NCI-H748 (cell line): ENCODE measurements around the gene NGEF.

Experiments used
- DNase-seq: peaks from one replicate; lab custom pipeline; 2025; ENCODE audit not compliant: unreplicated experiment; lab: John Stamatoyannopoulos, UW

The NGEF gene

DNA sequence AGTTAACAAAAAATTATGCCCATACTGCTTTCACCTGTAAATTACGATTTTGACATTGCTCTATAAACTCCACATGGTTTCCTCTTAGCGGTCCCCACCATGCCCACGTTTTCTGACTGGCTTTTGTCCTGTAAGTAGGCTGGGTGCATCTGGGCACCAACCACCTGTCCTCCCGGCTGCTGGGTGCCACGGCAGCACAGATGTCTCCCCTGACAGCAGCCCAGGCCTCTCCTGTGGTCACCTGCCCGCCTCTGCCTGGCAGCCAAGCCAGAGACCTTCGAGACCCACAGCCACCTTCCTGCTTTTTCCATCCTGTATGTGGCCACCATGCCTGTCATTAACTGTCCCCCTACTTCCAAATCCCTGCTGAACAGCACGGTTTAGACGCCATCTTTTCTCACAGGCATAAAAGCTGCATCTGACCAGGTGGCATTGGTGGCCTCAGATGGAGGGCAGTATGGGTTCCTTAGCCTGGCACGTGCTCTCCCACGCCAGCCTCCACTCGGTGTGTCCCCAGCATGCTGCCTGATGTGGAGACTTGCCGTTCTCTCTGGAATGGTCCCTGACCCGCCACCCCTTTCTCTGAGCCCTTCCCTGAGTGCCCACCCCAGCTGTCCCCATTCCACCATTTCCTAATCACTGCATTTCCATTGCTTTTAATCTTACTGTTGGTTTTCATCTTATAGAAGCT, 124.1 kb downstream of the NGEF start:
- no peak for DNase-seq

DNA sequence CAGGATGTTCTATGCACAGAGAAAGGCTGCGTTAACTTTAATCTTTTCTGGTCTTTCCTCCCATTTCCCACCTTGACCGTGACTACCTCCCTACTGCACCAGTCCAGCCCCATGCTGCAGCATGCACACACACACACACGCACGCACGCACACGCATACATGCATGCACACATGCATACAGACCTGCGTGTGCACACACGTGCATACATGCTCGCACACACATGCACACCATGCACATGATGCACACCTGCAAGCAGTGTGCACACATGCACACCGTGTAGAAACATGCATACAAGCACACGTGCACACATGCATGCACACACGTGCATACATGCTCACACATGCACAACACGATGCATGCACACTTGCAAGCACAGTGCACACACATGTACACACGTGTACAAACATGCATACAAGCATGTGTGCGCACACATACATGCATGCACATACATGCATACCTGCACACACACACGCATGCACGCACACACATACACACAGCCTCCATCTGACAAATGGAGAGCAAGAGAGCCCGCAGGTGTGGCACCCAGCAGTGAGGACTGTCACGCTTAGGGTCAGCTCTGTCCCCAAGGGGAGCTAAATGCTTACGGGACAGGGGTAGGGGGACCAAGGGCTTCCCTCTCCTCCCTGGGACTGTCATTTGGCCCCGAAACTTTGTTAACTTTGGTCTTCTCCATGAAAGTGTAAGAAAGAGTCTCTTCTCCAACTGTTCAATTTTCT, 124.8 kb downstream of the NGEF start:
- no peak for DNase-seq

DNA sequence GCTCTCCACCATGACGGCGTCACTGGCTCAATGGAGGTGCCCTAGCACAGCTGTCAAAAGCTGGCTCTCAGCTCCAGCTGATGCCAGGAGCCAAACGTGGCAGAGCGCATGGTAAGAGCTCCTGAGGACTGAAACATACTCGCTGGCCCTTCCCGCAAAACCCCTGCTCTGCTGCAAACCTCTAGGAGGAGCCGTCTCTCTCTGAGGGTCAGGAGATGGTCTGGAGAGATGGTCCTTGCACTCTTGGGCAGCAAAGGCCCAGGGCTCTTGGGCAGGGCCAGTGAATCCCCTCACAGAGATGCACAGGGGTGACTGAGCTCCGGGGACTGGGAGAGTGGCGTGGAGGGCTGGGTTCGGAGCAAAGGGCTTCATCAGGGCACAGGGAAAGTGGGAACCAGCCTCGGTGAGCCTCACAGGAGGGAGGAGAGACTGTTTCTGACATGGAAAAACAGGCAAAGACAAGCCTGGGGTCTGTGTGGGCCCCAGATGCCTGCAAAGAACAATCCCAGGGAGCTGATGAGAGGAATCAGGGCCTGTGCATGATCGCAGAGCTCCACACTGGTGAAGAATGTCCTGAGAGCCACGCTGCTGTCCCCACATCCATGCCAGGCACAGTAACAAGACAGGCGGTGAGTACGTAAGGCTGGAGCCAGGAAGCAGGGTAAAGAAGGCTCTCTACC, 125.7 kb downstream of the NGEF start:
- DNase-seq: no peak

DNA sequence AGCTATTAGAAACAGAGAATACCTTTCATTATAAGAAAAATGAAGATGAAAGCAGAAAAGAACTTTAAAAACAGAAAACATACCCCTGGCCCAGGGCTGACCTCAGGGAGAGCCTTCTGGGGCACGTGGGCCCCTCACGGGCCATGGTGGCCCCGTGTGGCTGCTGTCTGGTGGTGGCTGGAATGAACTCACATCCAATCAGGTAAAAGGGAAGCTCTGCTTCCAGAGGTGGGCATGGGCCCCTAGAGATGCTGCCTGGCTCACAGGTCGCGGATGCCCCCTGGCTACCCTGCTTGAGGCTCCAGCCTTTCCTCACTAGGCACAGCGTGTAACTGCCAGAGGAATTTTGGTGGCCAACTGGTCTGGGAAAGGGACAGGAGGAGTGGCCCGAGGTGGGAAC, 126.4 kb downstream of the NGEF start:
- DNase-seq: no peak

DNA sequence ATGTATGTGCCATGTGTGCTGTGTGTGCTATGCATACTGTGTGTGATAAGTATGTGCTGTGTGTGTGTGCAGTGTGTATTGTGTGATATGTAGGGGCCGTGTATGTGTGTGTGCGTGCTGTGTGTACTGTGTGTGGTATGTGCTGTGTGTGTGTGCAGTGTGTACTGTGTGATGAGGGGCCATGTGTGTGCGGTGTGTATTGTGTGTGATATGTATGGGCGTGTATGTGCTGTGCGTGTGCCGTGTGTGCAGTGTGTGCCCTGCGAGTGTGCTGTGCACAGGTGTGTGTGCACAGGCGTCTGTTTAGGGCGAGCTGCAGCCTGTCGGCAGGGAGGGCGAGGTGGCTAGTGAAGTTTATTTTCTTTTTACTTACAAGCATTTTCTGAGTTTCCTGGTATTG, 126.9 kb downstream of the NGEF start:
- no peak for DNase-seq

DNA sequence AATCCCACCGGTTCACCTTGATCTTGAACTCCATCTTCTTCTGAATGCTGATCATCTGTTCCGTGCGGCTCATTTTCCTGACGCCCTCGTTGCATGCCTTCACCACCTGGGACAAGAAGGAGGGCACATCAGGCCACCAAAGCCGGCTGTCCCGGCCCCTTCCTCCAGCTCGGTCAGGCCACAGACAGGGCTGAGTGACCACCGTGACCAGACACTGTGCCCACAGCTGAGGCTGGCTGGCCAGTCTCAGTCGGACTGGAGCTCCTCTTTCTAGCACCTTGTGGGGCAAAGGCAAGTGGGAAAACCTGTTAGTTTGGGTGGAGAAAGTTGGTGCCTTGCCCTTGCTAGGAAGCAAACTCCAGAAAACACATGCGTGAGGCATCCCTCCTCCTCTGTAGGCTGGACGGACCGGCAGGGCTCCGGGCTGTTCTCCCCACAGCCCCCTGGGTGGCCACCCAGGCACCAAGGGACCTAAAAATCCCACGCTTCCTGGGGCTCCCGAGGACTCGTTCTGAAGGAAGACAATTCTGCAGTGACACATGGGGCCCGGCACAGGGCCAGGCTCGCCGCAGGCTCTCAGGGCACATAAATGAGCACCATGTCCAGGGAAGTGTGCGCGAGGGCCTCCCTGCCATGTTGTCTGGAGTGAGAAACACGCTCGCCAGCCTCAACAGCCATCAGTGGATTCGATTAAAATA, 127.6 kb downstream of the NGEF start:
- no peak for DNase-seq

DNA sequence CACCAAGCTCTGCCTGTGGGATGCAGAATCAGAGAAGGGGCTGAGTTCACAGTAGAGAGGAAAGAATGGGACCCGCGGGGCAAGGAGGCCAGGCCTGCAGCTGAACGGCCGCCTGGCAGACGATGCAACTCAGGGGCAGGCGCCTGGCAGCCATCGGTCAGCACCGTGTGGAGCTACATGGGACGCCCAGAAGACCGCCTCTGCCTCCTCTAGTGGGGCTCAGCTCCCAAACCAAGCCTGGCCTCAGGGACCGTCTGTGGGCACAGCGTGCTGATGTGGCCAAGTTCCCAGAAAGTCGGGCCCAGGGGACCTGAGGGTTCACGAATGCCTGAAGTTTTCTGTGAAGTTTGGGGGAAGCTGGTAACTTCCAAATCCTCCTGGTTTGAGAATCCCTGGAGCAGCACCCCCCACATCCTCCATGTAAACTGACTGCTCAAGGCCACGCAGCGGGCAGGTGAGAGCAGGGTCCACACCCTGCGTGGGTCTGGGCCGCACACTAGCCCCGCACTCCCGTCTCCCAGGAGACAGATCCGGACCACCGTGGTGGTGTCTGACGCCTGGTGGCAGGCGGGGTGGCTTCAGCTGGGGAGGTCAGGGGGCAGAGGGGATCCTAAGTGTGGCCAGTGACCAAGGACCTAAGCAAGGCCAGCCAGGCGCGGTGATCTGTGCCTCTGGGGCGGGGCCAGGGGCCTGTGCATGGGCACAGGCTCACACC, 128.3 kb downstream of the NGEF start:
- DNase-seq: no peak

DNA sequence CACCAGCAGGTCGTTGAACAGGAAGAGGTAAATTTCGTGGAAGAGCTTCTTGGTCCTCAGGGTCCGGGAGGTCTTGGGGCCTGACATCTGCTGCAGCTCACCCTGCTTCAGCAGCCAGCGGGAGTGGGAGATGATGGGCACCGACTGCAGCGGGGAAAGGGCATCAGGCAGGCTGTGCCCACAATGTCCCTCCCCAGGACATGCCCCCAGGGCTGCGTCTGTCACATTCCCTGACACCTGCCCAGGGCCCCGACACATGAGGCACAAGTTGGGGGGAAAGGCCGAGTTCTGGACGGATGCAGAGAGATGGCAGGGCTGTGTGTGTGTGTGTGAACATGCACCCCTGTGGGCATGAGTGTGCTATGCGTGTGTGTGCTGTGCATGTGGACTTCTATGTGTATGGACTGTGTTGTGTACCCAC, 129.0 kb downstream of the NGEF start:
- DNase-seq: no peak

DNA sequence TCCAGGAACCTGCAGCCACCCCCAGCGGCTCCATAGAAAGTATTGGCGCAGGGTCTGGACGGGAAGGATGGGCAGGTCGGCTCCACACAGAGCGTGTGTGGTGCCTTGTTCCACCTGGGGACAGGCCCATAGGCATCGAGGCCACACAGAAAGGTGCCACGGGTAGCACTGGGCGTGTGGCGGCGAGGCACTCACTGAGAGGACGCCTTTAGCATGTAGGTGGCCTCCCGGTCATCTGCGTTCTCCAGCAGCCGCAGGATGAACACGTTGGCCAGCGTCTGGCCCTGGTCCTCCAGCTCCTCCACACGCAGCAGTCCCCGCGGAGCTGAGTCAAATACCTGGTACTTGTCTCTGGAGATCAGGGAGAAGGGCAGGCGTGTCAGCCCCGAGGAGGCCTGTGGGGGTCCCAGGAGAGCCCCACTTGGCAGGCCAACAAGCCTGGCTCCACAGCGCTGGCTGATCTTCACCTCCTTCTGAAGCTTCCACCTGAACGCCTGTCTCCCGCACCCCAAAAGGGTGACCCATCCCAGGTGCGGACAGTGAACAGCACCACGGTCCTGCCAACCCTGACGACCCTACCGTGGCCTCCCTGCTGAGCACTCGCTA, 129.8 kb downstream of the NGEF start:
- DNase-seq: no peak

DNA sequence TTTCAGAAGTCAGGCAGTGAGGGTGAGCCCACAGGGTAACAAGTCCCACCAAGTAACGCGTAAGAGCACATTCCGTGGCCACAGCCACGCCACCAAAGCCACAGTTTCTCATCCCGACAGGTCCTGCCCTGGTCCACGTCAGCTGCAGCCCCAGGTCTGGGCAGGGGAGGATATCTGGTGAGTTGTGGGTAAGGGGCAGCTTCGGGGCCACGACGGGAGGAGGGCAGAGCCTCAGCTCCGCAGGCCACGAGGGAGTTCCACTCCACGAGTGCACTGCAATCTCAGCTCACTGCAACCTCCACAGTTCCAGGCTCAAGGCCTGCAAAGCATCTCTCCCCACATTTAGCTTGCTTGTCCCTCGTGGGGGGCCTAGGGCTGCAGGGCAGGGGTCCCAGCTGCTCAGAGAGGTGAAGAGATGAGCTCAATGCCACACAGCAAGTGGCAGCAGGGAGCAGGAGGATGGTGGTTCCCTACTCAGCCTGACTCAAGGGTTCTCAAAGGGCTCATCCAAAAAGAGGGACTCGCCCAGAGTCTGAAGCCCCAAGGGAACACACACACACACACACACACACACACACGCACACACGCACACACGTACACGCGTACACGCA, 130.4 kb downstream of the NGEF start:
- DNase-seq: no peak

DNA sequence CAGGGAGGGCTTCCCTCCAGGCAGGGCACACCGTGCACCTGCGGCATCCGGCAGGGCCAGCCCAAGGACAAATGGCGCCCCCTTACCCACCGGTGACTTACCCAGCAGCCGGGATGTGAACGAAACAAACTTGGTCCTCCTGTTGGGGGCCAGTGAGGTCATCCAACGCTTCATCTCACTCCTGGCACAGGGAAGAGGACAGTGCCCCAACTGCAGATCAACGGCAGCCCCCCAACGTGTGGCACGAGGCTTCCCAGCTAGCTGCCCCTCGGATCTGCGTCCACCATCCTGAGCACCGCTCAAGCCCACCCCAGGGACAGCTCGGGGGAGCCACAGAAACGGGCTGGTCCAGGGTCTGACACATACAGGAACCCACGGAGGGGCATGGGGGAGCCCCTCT, 131.0 kb downstream of the NGEF start:
- DNase-seq: no peak

DNA sequence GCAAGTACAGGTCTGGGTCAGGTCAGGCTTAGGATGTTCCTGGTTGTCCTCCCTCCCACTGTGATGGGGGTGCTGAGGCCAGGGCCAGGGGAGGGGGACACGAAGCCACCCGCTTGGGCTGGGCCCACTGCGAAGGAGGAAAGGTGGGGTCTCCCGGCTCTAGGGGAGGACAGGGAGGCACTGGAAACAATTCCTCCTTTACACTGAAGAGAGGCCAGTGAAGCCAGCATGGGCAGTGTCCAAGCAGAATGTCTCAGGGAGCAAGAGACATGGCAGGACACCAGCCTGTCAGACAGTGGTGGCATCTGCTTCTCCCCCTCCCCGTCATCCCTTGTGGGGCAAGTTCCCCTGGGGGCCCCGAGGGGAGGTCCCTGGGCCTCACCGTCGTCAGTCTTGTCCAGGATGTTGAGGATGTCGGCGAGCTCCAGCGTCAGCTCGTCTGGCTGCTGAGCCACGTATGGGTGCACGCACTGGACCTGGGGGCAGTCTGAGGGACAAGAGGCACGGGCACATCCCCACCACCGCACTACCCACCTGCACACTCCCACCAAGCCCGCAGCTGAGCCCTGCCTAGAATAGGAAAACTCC, 132.2 kb downstream of the NGEF start:
- no peak for DNase-seq

DNA sequence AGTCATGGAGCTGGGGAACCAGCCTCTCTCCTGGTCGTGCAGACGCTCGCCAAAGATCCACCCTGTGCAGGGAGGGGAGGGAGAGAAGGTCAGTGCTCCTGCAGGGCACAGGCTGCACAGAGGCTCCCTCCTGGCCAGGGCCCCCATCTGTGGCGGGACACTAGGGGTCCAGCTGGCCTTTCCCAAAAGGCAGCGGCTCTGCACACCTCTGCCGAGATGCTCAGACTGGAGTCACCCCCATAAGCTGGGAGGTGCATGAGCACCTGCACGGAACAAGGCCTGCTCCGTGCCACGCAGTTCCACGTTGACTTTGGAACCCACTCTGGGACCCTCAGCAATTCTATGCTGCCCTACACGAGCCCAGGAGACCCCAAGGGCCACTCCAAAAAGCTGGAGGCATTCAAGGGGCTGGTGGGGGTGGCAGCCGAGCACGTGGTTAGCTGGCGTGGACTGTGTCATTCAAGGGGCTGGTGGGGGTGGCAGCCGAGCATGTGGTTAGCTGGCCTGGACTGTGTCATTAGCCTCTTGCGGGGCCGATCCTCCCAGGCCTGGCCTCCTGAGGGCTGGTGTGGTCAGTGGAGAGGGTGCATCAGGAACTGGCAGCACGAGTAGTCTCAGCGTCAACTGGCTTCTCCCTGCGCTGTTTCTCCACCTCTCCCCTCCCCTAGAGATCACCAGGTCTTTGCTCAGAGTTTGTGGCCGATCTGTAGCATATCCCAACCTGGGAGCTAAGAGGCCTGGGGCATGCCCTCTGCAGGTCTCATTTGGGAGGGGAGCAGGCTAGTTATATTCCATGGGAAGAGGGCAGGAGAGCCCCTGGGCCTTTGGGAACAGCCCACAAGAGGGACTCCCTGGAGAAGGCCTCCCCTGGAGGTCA, 133.2 kb downstream of the NGEF start:
- no peak for DNase-seq

DNA sequence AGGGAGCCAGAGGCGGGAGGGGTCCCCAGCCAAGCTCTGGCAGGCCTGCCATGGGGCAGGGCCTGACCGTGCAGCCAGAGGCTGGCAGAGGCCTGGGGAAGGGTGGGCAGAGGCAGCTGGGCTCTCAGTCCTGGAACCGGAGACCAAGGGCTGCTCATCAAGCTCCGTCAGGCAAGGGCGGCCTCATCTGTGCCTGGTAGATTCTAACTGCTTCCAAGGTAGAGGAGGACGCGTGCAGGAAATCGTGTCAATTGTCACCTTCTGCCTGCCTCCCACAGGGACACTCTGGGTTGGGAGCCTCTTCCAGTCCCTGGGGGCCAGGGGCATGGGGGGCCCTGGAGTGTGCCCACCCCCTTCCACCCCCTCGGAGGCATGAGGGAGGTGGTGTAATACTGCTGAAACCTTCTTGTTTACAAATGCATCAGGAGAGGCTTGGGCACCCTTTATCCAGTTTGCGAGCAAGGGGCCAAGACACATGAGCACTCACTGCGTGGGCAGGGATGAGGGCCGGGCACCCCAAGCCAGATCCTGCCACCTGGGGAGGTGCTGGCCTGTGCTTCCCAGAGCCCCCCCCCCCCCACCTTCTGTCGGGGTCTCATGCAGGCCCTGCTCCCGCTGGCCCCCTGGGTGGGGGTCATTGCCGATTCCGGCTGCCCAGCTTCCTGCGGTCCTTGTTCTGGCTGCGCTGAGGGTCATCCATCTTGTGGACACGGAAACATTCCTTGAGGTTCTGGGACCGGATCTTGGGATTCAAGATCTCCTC, 134.0 kb downstream of the NGEF start:
- DNase-seq: no peak

DNA sequence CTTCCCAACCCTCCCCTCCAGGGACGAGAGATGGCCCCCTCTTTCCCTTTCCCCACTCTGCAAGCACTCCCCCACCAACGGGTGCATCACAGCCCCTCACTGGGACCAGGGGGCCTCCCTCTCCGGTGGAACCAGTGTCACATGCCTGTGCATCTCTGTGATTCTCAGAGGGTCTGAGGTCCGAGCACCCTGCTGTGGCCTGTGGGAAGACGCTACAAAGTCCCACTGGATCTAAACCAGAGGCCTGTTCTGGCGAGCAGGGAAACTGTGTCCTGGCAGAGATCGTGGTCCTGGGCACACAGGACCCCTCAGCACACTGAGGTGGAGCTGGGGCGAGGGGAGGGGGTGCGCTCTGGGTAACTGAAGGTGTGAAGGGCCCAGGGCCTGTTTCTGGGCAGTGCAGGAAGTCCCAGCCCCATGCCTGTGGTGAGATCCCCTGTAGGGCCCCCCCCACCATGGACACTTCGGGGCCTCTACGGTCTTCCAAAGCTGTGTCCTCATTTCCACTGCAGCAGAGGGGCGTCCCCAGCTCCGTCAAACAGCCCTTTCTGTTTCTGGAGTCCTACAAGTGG, 135.0 kb downstream of the NGEF start:
- DNase-seq: no peak

DNA sequence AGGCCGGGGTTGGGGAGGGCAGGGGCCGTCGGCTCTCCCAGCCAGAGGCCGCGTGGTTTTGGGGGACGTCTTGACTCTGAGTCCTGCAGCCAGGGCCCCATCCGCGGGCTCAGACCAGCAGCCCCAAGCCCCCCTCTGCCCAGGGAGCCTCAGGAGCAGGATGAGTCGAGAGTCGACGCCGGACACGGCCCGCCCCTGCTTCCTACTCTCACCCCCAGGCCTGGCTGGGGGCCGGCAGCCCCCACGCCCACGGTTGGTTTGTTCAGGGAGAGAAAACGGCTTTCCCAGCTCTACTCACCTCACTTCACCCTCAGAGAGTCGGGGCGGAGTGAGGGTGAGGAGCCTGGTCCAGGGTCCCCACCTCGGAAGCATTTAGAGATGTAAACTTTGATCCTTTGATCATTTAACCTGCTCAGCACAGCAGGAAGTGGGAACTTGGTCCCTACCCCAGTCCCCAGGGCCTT, 136.0 kb downstream of the NGEF start:
- DNase-seq: no peak

DNA sequence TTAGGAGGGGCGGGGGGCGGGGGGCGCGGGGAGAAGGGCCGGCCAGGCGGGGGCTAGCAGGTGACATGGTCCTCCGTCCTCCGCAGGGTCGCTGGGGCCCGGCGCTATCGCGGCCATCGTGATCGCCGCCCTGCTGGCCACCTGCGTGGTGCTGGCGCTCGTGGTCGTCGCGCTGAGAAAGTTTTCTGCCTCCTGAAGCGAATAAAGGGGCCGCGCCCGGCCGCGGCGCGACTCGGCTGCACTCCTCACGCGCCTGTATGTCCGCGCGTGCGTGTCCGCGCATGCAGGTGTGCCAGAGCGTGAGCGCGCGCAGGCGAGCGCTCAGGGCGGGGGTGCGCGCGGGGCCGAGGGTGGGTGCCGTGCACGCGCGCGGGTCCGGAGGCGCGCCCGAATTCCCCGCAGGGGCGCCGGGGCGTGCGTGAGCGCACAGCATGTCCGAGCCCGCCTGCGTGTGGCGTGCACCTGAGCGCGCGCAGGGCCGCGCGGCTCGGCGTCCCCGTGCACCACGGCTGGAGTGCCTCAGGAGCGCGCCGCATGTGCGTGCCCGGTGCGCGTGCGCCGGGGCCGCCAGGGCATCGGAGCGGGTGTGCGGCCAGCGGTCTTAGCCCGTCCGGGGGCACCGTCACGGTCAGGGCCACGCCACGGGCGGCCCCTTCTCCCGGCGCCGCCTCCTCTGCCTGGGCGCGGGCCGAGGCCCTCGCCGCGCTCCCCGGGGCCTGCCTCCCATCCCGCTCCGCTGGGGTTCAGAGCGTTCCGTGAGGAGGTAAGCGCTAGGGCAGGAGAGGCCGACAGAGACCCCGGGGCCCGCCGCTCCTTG, 136.7 kb downstream of the NGEF start:
- DNase-seq: peak; percentile 80
